Caco-2 (cell line): ENCODE results near the gene IL10RA. TPM values are rescaled to one million over a fixed set of nuclear protein-coding genes. Genes with fewer than 3 reads are reported as not detected.
"Not testable (repeated sequence)": the region's sequence is repeated elsewhere in the genome, so short reads cannot be mapped to it uniquely, and the experiment has no call there.

Source experiments
- BruUV-seq: library from RNA; stranded (reverse); fragments of 400-500 nt; replicated peaks from 2 replicates; lab custom pipeline; 2021; lab: Mats Ljungman, UMichigan
- CTCF ChIA-PET: fragments of 300-600 bp; sonication (Branson Sonifier 250); formaldehyde crosslinking; loops from one replicate; lab custom pipeline; 2022; ENCODE audit warnings: antibody characterized with exemption; lab: Charles Lee
- POLR2A ChIA-PET: fragments of 300-600 bp; sonication (Branson Sonifier 250); formaldehyde crosslinking; loops from one replicate; lab custom pipeline; 2022; ENCODE audit warnings: antibody characterized with exemption; lab: Charles Lee
- DNase-seq, 2 experiments: peaks; one replicate each; pipeline versions ENCODE4 v3.0.0 to v3.0.0-alpha.2; 2020 to 2022
- H3K27me3 ChIP-seq: replicated peaks from 2 replicates; pipeline ENCODE4 v1.6.0; 2011; ENCODE audit warnings: low read length; ENCODE audit not compliant: control insufficient read depth, insufficient read depth
- H3K36me3 ChIP-seq: 2 replicates; pipeline ENCODE4 v1.5.1; 2011; ENCODE audit warnings: low read length; ENCODE audit not compliant: control insufficient read depth, insufficient read depth
- H3K4me1 ChIP-seq: fragments of 250-450 bp; sonication (Bioruptor Pico); 2 replicates; pipeline ENCODE4 v1.5.1; 2020; ENCODE audit warnings: mild to moderate bottlenecking
- H3K4me3 ChIP-seq: 2 replicates; pipeline ENCODE4 v1.5.1; 2011; ENCODE audit warnings: low read depth, mild to moderate bottlenecking, control low read depth, low read length
- H3K9me3 ChIP-seq: fragments of 250-450 bp; sonication (Bioruptor Pico); 2 replicates; pipeline ENCODE4 v1.5.1; 2020; ENCODE audit warnings: mild to moderate bottlenecking, moderate library complexity
- H3K27ac Mint-ChIP-seq: one replicate; pipeline ENCODE4 v1.8.0; 2022; ENCODE audit warnings: mixed read lengths; ENCODE audit not compliant: unreplicated experiment
- H3K27me3 Mint-ChIP-seq: one replicate; pipeline ENCODE4 v1.8.0; 2022; ENCODE audit warnings: mixed read lengths; ENCODE audit not compliant: insufficient read depth, unreplicated experiment
- H3K36me3 Mint-ChIP-seq: one replicate; pipeline ENCODE4 v1.8.0; 2022; ENCODE audit warnings: mild to moderate bottlenecking, mixed read lengths; ENCODE audit not compliant: insufficient read depth, unreplicated experiment
- H3K4me1 Mint-ChIP-seq: one replicate; pipeline ENCODE4 v1.8.0; 2022; ENCODE audit warnings: low read depth, mixed read lengths; ENCODE audit not compliant: unreplicated experiment
- H3K4me3 Mint-ChIP-seq: one replicate; pipeline ENCODE4 v1.8.0; 2022; ENCODE audit warnings: mild to moderate bottlenecking, moderate library complexity, mixed read lengths; ENCODE audit not compliant: unreplicated experiment
- H3K9me3 Mint-ChIP-seq: one replicate; pipeline ENCODE4 v1.8.0; 2022; ENCODE audit warnings: mixed read lengths; ENCODE audit not compliant: unreplicated experiment
- CTCF ChIP-seq, 2 experiments: fragments of 200-600 bp in 1 of 2; IDR thresholded peaks; 1 replicate in 1 of 2; 2 replicates in 1 of 2; pipeline versions ENCODE4 v1.5.1 to v1.8.0; 2011 to 2022; ENCODE audit warnings: antibody characterized with exemption in 1 of 2, control low read depth in 1 of 2, inconsistent platforms in 1 of 2, low read depth in 1 of 2, low read length in 1 of 2, mild to moderate bottlenecking in 1 of 2, moderate library complexity in 1 of 2; ENCODE audit not compliant: insufficient read depth in 1 of 2, severe bottlenecking in 1 of 2, unreplicated experiment in 1 of 2
- intact Hi-C: fragments of 100-400 bp; cut with micrococcal nuclease; formaldehyde crosslinking; loops from one replicate; pipeline ENCODE4 v1.10.0; 2022; ENCODE audit not compliant: unreplicated experiment
- total RNA-seq: library from RNA; stranded (reverse); gene quantifications from 2 replicates; pipeline ENCODE4 v1.2.3, GENCODE V29; 2022

The IL10RA gene
- total RNA-seq, 1 experiment from 2014 or later: 1.6 TPM

- no TSS peak for BruUV-seq
- intact Hi-C loops: no loop called here
- Mint-ChIP-seq H3K36me3 (no peaks in the 10 kb centered on the region), H3K27ac (no peak overlapping the region), H3K4me1 (peaks cover 29% of the 10 kb centered on the region), H3K4me3 (no peak overlapping the region), H3K9me3 (peaks cover 11% of the 10 kb centered on the region), H3K27me3 (no peaks in the 10 kb centered on the region)
- Histone ChIP-seq H3K27me3 (no peaks in the 10 kb centered on the region), H3K36me3 (no peaks in the 10 kb centered on the region), H3K9me3 (no peaks in the 10 kb centered on the region), H3K4me3 (no peak overlapping the region), H3K4me1 (peaks cover 30% of the 10 kb centered on the region)
- ChIA-PET POLR2A (no interaction called here), CTCF (interaction anchor here (1.4 kb wide), 1 partner anchor 18 kb away, joined by 3 read pairs; no protein-coding TSS in a partner anchor)
- TF ChIP-seq CTCF (IDR thresholded peaks at IDR 0.05; ENCODE audit: insufficient read depth in 1 of 2, low read depth in 1 of 2, low read length in 1 of 2, severe bottlenecking in 1 of 2, unreplicated experiment in 1 of 2): no peak
- no peak for DNase-seq
Measured at GRCh38 chr11:118006153-118006534, 19.9 kb downstream of the IL10RA start.

- Histone ChIP-seq H3K4me3 (no peak overlapping the region), H3K4me1 (peaks cover 35% of the 10 kb centered on the region), H3K27me3 (no peaks in the 10 kb centered on the region), H3K36me3 (no peaks in the 10 kb centered on the region), H3K9me3 (no peaks in the 10 kb centered on the region)
- Mint-ChIP-seq H3K27ac (no peak overlapping the region), H3K4me1 (peaks cover 29% of the 10 kb centered on the region), H3K27me3 (no peaks in the 10 kb centered on the region), H3K4me3 (no peak overlapping the region), H3K9me3 (peaks cover 11% of the 10 kb centered on the region), H3K36me3 (no peaks in the 10 kb centered on the region)
- intact Hi-C loops: no loop called here
- DNase-seq: peak in 1 of 2 experiments; percentile 12
- ChIA-PET CTCF (interaction anchor here (0.6 kb wide), 1 partner anchor 151 kb away, joined by 5 read pairs; no protein-coding TSS in a partner anchor), POLR2A (no interaction called here)
- TF ChIP-seq CTCF (IDR thresholded peaks at IDR 0.05; ENCODE audit: insufficient read depth in 1 of 2, low read depth in 1 of 2, low read length in 1 of 2, severe bottlenecking in 1 of 2, unreplicated experiment in 1 of 2): no peak
- no TSS peak for BruUV-seq
Measured at GRCh38 chr11:118007040-118007439, 20.8 kb downstream of the IL10RA start.

GRCh38 chr11:118007563-118008270 is 21.5 kb downstream of the IL10RA start:
- Mint-ChIP-seq H3K4me1 (peaks cover 35% of the 10 kb centered on the region), H3K9me3 (peaks cover 11% of the 10 kb centered on the region)
- H3K4me3 Mint-ChIP-seq, H3K36me3 ChIP-seq, H3K27ac Mint-ChIP-seq, BruUV-seq, H3K27me3 Mint-ChIP-seq, H3K27me3 ChIP-seq, H3K4me3 ChIP-seq, H3K36me3 Mint-ChIP-seq, intact Hi-C loops, H3K9me3 ChIP-seq, POLR2A ChIA-PET: not testable (repeated sequence)
- CTCF ChIA-PET: interaction anchor here (0.6 kb wide), 1 partner anchor 152 kb away, joined by 5 read pairs; no protein-coding TSS in a partner anchor
- H3K4me1 ChIP-seq: peaks cover 41% of the 10 kb centered on the region
- peak in 1 of 2 experiments; percentile 19 for DNase-seq
